Measurements from ENCODE around the gene TBATA. TPM values are rescaled to one million over a fixed set of nuclear protein-coding genes. Genes with fewer than 3 reads are reported as not detected.

The TBATA gene
- total RNA-seq, 1 donor from 2014 or later: not detected

- no peaks in the 10 kb centered on the region for H3K27me3 Mint-ChIP-seq (ENCODE audit: low read depth)
- H3K4me3 Mint-ChIP-seq (ENCODE audit: unreplicated experiment): no peak overlapping the region
- peaks cover 4% of the 10 kb centered on the region for H3K4me1 Mint-ChIP-seq (ENCODE audit: low read depth)
- no peak overlapping the region for H3K27ac Mint-ChIP-seq (ENCODE audit: unreplicated experiment)
- TF ChIP-seq, protein P1, sequence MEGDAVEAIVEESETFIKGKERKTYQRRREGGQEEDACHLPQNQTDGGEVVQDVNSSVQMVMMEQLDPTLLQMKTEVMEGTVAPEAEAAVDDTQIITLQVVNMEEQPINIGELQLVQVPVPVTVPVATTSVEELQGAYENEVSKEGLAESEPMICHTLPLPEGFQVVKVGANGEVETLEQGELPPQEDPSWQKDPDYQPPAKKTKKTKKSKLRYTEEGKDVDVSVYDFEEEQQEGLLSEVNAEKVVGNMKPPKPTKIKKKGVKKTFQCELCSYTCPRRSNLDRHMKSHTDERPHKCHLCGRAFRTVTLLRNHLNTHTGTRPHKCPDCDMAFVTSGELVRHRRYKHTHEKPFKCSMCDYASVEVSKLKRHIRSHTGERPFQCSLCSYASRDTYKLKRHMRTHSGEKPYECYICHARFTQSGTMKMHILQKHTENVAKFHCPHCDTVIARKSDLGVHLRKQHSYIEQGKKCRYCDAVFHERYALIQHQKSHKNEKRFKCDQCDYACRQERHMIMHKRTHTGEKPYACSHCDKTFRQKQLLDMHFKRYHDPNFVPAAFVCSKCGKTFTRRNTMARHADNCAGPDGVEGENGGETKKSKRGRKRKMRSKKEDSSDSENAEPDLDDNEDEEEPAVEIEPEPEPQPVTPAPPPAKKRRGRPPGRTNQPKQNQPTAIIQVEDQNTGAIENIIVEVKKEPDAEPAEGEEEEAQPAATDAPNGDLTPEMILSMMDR (IDR thresholded peaks at IDR 0.05): no peak
- peaks cover 14% of the 10 kb centered on the region for H3K36me3 Mint-ChIP-seq (ENCODE audit: low read depth)
- no peak for DNase-seq (ENCODE audit: low spot score)
- no peaks in the 10 kb centered on the region for H3K9me3 Mint-ChIP-seq (ENCODE audit: low read depth)
These were observed 52.1 kb downstream of the TBATA start for GRCh38 chr10:70733051-70733450.

DNA sequence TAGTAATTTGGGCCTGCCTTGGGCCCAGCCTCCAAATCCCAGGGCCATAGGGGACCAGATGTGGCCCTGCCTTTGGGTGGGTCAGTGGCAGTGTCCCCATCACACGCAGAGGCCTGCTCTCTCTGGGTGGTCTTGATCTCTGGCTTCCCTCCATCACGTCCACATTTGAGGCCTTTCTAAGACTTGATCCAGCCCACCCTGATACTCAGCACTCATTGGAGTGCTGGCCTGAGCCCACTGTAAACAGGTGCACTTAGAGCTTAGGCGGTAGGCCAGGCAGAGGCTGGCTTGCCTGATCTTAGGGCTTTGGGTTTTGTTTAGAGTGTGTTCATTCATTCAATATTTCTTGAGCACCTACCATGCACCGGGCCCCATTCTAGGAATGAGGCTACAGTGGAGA is 52.6 kb downstream of the TBATA start:
- DNase-seq (ENCODE audit: low spot score): no peak
- Mint-ChIP-seq H3K9me3 (ENCODE audit: low read depth) (no peaks in the 10 kb centered on the region), H3K27ac (ENCODE audit: unreplicated experiment) (no peak overlapping the region), H3K27me3 (ENCODE audit: low read depth) (no peaks in the 10 kb centered on the region), H3K36me3 (ENCODE audit: low read depth) (peaks cover 12% of the 10 kb centered on the region), H3K4me1 (ENCODE audit: low read depth) (peaks cover 4% of the 10 kb centered on the region), H3K4me3 (ENCODE audit: unreplicated experiment) (no peak overlapping the region)
- TF ChIP-seq, protein P1 (IDR thresholded peaks at IDR 0.05): no peak

DNA sequence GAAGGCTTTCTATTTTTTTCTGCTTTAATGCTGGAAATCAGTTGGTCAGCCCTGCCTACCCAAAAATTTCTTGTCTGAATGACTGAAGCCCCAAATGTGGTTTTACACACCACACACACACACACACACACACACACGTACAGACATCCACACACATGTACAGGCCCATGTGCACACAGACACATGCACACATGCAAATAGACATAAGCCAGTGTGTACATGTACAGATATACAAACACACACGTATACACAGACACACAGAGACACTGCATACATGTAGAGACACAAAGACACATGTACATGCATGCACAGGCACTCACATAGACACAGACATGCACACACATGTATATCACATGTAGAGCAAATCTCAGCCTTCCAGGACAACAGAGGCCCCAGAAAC is 54.2 kb downstream of the TBATA start:
- Mint-ChIP-seq H3K36me3 (ENCODE audit: low read depth) (peaks cover 11% of the 10 kb centered on the region), H3K4me1 (ENCODE audit: low read depth) (peaks cover 4% of the 10 kb centered on the region), H3K9me3 (ENCODE audit: low read depth) (no peaks in the 10 kb centered on the region), H3K27ac (ENCODE audit: unreplicated experiment) (no peak overlapping the region), H3K27me3 (ENCODE audit: low read depth) (no peaks in the 10 kb centered on the region), H3K4me3 (ENCODE audit: unreplicated experiment) (no peak overlapping the region)
- TF ChIP-seq, protein P1 (IDR thresholded peaks at IDR 0.05): no peak
- DNase-seq (ENCODE audit: low spot score): no peak

DNA sequence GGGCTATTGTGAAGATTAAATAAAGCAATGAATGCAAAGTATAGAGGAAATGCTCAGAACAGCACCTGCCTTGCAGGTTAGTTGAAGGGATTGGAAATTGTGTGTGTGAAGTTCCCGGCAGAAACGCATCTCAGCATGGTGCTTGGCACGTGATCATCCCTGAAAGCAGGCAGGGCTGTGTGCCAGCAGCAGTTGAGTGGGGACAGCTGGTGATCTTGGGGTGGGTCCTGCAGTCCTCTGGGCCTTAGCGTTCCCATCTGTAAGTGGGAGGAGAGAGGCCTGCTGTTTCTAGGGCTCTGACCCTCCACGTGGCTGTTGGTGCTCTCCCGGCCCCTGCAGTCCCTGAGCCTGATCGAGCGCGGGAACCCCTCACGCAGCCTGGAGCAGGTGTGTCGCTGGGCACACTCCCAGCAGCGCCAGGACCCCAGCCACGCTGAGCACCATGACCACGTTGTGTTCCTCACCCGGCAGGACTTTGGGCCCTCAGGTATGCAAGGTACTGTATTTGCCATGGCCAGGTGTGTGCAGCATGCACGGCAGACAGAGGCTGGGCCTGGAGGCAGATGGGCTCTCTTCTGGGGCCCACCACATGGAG is 55.3 kb downstream of the TBATA start:
- no peak overlapping the region for H3K4me3 Mint-ChIP-seq (ENCODE audit: unreplicated experiment)
- H3K36me3 Mint-ChIP-seq (ENCODE audit: low read depth): peaks cover 9% of the 10 kb centered on the region
- TF ChIP-seq, protein P1 (IDR thresholded peaks at IDR 0.05): no peak
- no peaks in the 10 kb centered on the region for H3K27me3 Mint-ChIP-seq (ENCODE audit: low read depth)
- H3K9me3 Mint-ChIP-seq (ENCODE audit: low read depth): no peaks in the 10 kb centered on the region
- no peak overlapping the region for H3K27ac Mint-ChIP-seq (ENCODE audit: unreplicated experiment)
- peaks cover 4% of the 10 kb centered on the region for H3K4me1 Mint-ChIP-seq (ENCODE audit: low read depth)
- no peak for DNase-seq (ENCODE audit: low spot score)

DNA sequence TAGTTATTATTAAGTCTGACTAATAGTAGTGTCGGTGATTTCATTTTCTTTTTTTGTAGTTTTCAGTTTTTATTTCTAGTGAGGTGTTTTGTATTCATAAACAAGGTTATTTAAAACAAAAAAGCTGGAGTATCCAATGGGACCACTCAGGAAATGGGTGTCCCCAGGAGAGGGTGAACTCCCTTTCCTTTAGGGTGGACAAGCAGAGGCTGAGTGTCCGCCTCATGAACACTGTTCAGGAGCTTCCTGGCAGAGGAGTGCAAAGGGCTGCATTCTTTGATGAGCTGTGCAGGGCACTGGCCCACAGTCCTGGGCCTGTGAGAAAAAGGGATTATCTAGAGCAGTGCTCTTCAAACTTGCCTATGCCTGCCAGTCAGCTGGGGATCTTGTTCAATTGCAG is 56.8 kb downstream of the TBATA start:
- TF ChIP-seq, protein P1 (IDR thresholded peaks at IDR 0.05): no peak
- Mint-ChIP-seq H3K9me3 (ENCODE audit: low read depth) (no peaks in the 10 kb centered on the region), H3K4me1 (ENCODE audit: low read depth) (peaks cover 4% of the 10 kb centered on the region), H3K4me3 (ENCODE audit: unreplicated experiment) (no peak overlapping the region), H3K36me3 (ENCODE audit: low read depth) (peaks cover 9% of the 10 kb centered on the region), H3K27me3 (ENCODE audit: low read depth) (no peaks in the 10 kb centered on the region), H3K27ac (ENCODE audit: unreplicated experiment) (no peak overlapping the region)
- no peak for DNase-seq (ENCODE audit: low spot score)

All from chondrocyte (in vitro differentiated cells).